Esophagus squamous epithelium (tissue), 5 donors: ENCODE data around the gene FAM110D. TPM values are rescaled to one million over a fixed set of nuclear protein-coding genes. Genes with fewer than 3 reads are reported as not detected.

Source experiments
- DNase-seq: peaks from one replicate; lab custom pipeline; 2025; lab: John Stamatoyannopoulos, UW
- H3K27ac ChIP-seq, 4 donors: fragments of 200-600 bp; sonication (generic); one replicate each; pipeline ENCODE4 v1.5.1; 2016 to 2019; ENCODE audit warnings: mild to moderate bottlenecking in 1 of 4
- H3K27me3 ChIP-seq, 4 donors: fragments of 200-600 bp; sonication (generic); 1 replicate in 3 of 4; 2 replicates in 1 of 4; pipeline versions ENCODE4 v1.5.1 to v1.6.0; 2017 to 2021; ENCODE audit warnings: antibody characterized with exemption in 1 of 4
- H3K36me3 ChIP-seq, 3 donors: fragments of 200-600 bp; sonication (generic); one replicate each; pipeline ENCODE4 v1.5.1; 2016 to 2019
- H3K4me1 ChIP-seq, 3 donors: fragments of 200-600 bp; sonication (generic); one replicate each; pipeline ENCODE4 v1.5.1; 2017 to 2019
- H3K4me3 ChIP-seq, 4 donors: fragments of 200-600 bp; sonication (generic); 1 replicate in 3 of 4; 2 replicates in 1 of 4; pipeline ENCODE4 v1.5.1; 2016 to 2019; ENCODE audit warnings: mild to moderate bottlenecking in 2 of 4, moderate library complexity in 1 of 4
- H3K9me3 ChIP-seq, 3 donors: fragments of 200-600 bp; sonication (generic); one replicate each; pipeline ENCODE4 v1.5.1; 2016 to 2019
- POLR2A ChIP-seq, 4 donors: fragments of 450-650 bp; IDR thresholded peaks; one replicate each; pipeline ENCODE4 v1.6.1; 2017; ENCODE audit warnings: antibody characterized with exemption in 4 of 4, mild to moderate bottlenecking in 4 of 4, moderate library complexity in 3 of 4
- WGBS, 2 donors: methylation state at CpG; one replicate each; pipeline ENCODE4 v1.1.5; 2018; 5-methylcytosine and 5-hydroxymethylcytosine counted together
- intact Hi-C: fragments of 100-400 bp; cut with DNase I; formaldehyde crosslinking; loops from one replicate; pipeline ENCODE4 v1.15.0; 2022
- total RNA-seq, 4 donors: library from RNA; depleted of rRNA; stranded (reverse); fragments of >200 nt; gene quantifications; one replicate each; pipeline ENCODE4 v1.1.0, GENCODE V29; 2016
- TF ChIP-seq, protein P1 (sequence below), 6 experiments: fragments of 450-650 bp in 4 of 6; fragments of 200-600 bp in 2 of 6; sonication (generic) in 2 of 6; IDR thresholded peaks; one replicate each; pipeline ENCODE4 v1.5.1; 2016 to 2019; ENCODE audit warnings: antibody characterized with exemption in 6 of 6, mild to moderate bottlenecking in 4 of 6, moderate library complexity in 4 of 6
- donor health status: DM: yes; HTN: yes; CAD: no.

Gene FAM110D
- total RNA-seq, 4 donors from 2014 or later = 0.23 to 5.1 (median 2.0) TPM

DNA sequence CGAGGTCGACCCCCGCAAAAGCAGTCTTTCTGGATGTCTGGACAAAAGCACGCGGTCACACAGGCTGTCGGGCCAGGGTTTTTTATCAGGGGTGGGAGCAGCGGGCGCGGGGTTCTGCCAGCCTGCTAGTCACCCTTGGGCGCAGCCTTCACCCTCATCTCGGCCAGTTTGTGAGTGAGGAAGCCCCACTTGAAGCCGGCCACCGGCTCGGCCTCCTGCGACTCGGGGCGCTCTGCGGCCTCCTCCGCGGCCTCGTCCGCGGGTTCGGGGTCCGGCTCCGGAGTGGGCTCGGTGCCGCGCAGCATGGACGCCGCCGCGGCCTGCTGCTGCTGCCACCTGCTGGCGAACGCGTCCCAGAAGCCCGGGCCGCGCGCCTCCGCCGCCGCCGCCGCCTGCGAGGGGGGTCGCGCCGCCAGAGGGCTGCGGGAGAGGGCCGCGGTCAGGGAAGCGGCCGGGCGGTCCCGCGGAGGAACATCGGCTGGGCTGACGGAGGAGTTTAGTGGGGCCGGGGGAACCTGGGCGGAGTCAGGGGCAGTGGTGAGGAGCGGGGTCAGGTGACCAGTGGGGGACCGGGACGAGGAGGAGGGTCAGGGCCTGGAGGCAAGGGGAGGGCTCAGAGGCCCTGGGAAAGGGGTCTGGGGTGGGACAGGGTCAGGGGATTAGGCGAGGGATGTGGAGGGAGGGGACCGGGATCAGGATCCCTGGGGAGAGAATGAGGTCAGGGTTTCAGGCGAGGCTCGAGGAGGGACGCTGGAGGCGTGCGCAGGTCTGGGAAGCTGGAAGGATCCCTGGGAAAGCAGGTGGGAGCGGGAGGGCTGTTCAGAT lies 5.4 kb downstream of the FAM110D start:
- H3K4me1 ChIP-seq = peaks cover 18 to 44% (median 23%) of the 10 kb centered on the region in 3 donors
- no peak for DNase-seq
- WGBS, 2 donors = 23 to 28% methylated on average over 16 to 17 of the region's 72 CpGs
- TF ChIP-seq, protein P1, sequence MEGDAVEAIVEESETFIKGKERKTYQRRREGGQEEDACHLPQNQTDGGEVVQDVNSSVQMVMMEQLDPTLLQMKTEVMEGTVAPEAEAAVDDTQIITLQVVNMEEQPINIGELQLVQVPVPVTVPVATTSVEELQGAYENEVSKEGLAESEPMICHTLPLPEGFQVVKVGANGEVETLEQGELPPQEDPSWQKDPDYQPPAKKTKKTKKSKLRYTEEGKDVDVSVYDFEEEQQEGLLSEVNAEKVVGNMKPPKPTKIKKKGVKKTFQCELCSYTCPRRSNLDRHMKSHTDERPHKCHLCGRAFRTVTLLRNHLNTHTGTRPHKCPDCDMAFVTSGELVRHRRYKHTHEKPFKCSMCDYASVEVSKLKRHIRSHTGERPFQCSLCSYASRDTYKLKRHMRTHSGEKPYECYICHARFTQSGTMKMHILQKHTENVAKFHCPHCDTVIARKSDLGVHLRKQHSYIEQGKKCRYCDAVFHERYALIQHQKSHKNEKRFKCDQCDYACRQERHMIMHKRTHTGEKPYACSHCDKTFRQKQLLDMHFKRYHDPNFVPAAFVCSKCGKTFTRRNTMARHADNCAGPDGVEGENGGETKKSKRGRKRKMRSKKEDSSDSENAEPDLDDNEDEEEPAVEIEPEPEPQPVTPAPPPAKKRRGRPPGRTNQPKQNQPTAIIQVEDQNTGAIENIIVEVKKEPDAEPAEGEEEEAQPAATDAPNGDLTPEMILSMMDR (IDR thresholded peaks at IDR 0.05) = peak; percentile 26 to 89 (median 77)
- TF ChIP-seq POLR2A (IDR thresholded peaks at IDR 0.05) = no peak
- intact Hi-C loops = loop anchor here (10.0 kb wide), 1 partner anchor 151 kb away; the partner anchor contains the start of gene CD52
- no peaks in the 10 kb centered on the region for H3K9me3 ChIP-seq
- H3K36me3 ChIP-seq = no peaks in the 10 kb centered on the region
- peak overlapping the region; percentile 23 to 72 (median 42) for H3K4me3 ChIP-seq
- peak overlapping the region in 3 of 4 donors; percentile 33 to 75 (median 65) for H3K27ac ChIP-seq
- peaks cover 0 to 33% (median 0%) of the 10 kb centered on the region in 4 donors for H3K27me3 ChIP-seq

DNA sequence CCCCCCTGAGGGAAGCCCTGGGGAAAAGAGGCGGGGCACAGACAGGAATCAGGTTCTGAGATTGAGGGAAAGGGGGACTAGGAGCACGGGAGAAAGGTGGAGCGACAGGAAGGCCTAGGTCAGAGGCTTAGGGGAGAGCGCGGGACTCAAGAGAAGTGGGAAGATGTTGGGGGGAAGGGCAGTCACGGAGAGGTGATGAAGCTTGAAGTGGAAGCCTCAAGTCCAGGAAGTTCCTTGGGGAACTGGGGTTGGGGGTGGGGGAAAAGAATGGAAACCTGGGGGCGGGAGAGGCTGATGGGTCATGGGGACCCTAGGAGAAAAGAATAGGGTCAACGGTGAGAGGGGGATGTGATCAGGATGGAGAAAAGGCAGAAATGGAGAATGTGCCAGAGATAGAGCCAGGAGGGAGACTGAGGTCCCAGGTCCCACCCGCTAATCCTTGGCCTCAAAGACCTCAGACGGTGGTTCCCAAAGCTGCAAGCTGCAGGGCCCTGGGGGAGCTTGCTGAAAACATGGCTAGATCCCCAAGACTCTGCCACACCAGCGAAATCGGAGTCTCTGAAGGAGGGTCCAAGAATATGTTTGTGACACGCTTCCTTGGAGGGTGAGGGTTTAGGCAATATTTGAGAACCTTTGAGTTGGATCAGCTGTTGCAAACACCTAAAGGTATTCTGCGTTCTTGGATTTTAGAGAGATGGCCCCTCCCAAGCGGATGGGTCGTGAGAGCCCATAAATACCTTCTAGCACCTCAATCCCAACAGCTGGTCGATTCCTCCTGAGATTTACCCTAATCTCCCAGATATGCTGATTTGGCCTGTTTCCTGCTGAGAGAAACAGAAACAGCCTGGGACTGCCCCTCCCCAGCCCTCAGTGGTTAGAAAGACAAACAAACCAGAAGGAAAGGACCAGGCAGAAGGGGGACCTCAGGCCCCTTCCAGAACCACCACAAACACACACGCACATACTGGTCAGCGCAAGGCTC lies 6.3 kb downstream of the FAM110D start:
- WGBS, 2 donors = 65 to 66% methylated on average over 18 to 19 of the region's 19 CpGs
- TF ChIP-seq POLR2A (IDR thresholded peaks at IDR 0.05) = no peak
- TF ChIP-seq, protein P1 (IDR thresholded peaks at IDR 0.05) = no peak
- Histone ChIP-seq H3K9me3 (no peaks in the 10 kb centered on the region), H3K4me1 (peaks cover 21 to 50% (median 25%) of the 10 kb centered on the region in 3 donors), H3K27ac (peak overlapping the region in 3 of 4 donors; percentile 20 to 75 (median 65)), H3K27me3 (peaks cover 0 to 33% (median 0%) of the 10 kb centered on the region in 4 donors), H3K4me3 (peak overlapping the region in 2 of 4 donors; percentile 51 to 72), H3K36me3 (no peaks in the 10 kb centered on the region)
- DNase-seq = no peak
- intact Hi-C loops = loop anchor here (10.0 kb wide), 1 partner anchor 150 kb away; the partner anchor contains the start of gene CD52

DNA sequence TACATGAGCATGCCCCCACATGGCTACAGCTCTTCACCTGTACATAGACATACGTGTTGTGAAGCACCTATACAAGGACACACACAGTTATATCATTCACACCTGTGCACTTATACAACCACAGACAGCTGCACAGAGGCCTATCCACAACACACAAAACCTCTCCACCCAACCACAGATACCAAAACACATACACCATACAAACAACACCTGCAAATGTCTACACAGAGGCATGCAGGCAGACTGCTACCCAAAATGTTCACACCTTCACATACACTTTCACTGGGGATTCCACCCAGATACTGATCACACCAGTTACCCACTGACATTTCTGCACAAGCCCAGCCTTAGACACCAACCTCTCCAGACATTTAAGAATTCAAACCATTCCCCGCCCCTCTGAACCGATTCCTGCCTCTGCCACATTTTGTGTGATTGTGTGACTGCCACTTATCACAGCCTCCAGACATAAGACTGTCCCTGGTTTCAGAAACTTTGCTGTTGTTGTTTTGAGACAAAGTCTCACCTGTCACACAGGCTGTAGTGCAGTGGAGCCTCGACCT lies 7.9 kb downstream of the FAM110D start:
- DNase-seq = no peak
- intact Hi-C loops = loop anchor here (10.0 kb wide), 1 partner anchor 148 kb away; the partner anchor contains the start of gene CD52
- Histone ChIP-seq H3K4me1 (peaks cover 24 to 51% (median 26%) of the 10 kb centered on the region in 3 donors), H3K27ac (no peak overlapping the region), H3K27me3 (peaks cover 0 to 18% (median 0%) of the 10 kb centered on the region in 4 donors), H3K36me3 (peaks cover 0 to 11% (median 0%) of the 10 kb centered on the region in 3 donors), H3K9me3 (no peaks in the 10 kb centered on the region), H3K4me3 (no peak overlapping the region)
- TF ChIP-seq, protein P1 (IDR thresholded peaks at IDR 0.05) = no peak
- no peak for TF ChIP-seq POLR2A (IDR thresholded peaks at IDR 0.05)
- 72 to 82% methylated on average over 4 of the region's 4 CpGs for WGBS, 2 donors

DNA sequence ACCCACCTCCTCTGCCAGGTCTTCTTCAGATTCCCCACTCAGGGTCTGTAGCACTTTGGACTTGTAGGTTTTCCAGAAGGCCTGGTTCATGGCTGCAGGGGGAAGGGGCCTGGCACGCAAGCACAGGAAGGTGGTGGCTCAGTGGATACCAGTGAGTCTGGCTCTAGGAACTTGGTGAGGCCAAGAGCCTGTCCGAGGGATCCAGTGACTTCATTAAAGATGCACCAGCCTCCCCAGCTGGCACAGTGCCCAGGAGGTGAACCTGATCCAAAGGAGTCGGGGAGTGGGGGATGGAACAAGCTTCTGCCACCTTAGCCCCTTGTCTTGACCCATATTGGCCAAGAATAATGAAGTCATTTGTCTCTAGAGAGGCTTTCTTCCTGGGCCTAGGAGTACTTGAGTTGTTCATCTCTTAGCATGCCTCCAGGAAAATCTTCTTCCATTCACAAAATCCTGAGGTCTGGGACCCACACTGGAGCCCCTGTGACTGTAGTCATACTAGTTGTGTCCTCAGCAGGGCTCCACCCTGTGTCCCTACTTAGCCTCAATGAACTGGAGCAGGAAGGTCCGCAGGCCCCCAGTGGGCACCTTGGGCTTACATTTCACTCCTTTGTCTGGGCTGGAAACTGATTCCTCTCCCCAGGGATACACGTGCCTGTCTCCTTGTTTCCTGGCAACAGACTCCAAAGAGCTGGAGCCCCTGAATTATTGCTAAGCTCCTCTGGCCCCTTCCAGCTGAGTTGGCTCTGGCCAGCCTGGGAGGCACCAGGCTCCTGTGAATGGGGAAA lies 9.7 kb downstream of the FAM110D start, which contains the start of gene C1orf232:
C1orf232 (minus strand) TSS at position 554 of the 788 bp plus-strand sequence; CDS start at position 90, 464 bp downstream.
- Histone ChIP-seq H3K4me1 (peaks cover 19 to 39% (median 21%) of the 10 kb centered on the region in 3 donors), H3K27me3 (peaks cover 0 to 4% (median 0%) of the 10 kb centered on the region in 4 donors), H3K9me3 (no peaks in the 10 kb centered on the region), H3K27ac (peak within 1 kb of the TSS; percentile 86 to 92 (median 88)), H3K36me3 (peaks cover 0 to 14% (median 0%) of the 10 kb centered on the region in 3 donors), H3K4me3 (peak within 1 kb of the TSS; percentile 79 to 98 (median 90))
- 59 to 79% methylated on average over 4 of the region's 5 CpGs for WGBS, 2 donors
- TF ChIP-seq, protein P1 (IDR thresholded peaks at IDR 0.05) = no peak
- no peak for TF ChIP-seq POLR2A (IDR thresholded peaks at IDR 0.05)
- DNase-seq = no peak
- intact Hi-C loops = loop anchor here (10.0 kb wide), 1 partner anchor 146 kb away; the partner anchor contains the start of gene CD52
